ENCODE results near the gene ZNF587B.
"Not testable (repeated sequence)": the region's sequence is repeated elsewhere in the genome, so short reads cannot be mapped to it uniquely, and the experiment has no call there.

Gene ZNF587B

GRCh38 chr19:57830071-57830602 lies at the start of gene ZNF587B:
ZNF587B (plus strand) TSS chr19:57830299; CDS start chr19:57830529, 230 bp downstream.
- DNase-seq, result peak; percentile 41 to 96 (median 75)
- intact Hi-C loops (cut with DNase I), result no loop called here

- DNase-seq, result no peak
- intact Hi-C loops (cut with DNase I), result no loop called here
These were observed 43.8 kb upstream of the ZNF587B start for GRCh38 chr19:57786286-57786685.

- no peak for DNase-seq
- intact Hi-C loops (cut with DNase I), result no loop called here
These were observed 43.2 kb upstream of the ZNF587B start for GRCh38 chr19:57786906-57787305.

GRCh38 chr19:57788114-57788692 lies 41.9 kb upstream of the ZNF587B start:
- DNase-seq, result no peak
- intact Hi-C loops (cut with DNase I), result no loop called here

GRCh38 chr19:57789288-57789687 lies 40.8 kb upstream of the ZNF587B start:
- no peak for DNase-seq
- intact Hi-C loops (cut with DNase I), result no loop called here

- intact Hi-C loops (cut with DNase I); DNase-seq: not testable (repeated sequence)
These were observed 33.5 kb upstream of the ZNF587B start for GRCh38 chr19:57796580-57796979.

GRCh38 chr19:57800696-57801095 lies 29.4 kb upstream of the ZNF587B start:
- intact Hi-C loops (cut with DNase I), result no loop called here
- DNase-seq, result no peak

- DNase-seq, result no peak
- intact Hi-C loops (cut with DNase I), result no loop called here
These were observed 27.8 kb upstream of the ZNF587B start for GRCh38 chr19:57802269-57802668.

- DNase-seq, result no peak
- intact Hi-C loops (cut with DNase I), result no loop called here
These were observed 26.9 kb upstream of the ZNF587B start for GRCh38 chr19:57803265-57803593.

- peak in 3 of 10 donors; percentile 9 to 83 (median 79) for DNase-seq
- intact Hi-C loops (cut with DNase I), result no loop called here
These were observed 26.3 kb upstream of the ZNF587B start for GRCh38 chr19:57803594-57804325.

GRCh38 chr19:57807541-57807940 lies 22.6 kb upstream of the ZNF587B start:
- no peak for DNase-seq
- intact Hi-C loops (cut with DNase I), result no loop called here

GRCh38 chr19:57810410-57811295 lies 19.4 kb upstream of the ZNF587B start:
- DNase-seq, result not testable (repeated sequence)
- intact Hi-C loops (cut with DNase I), result loop anchor here (10.0 kb wide), 1 partner anchor 344 kb away; the partner anchor contains the start of gene ZNF329

GRCh38 chr19:57812226-57812625 lies 17.9 kb upstream of the ZNF587B start:
- DNase-seq, result no peak
- intact Hi-C loops (cut with DNase I), result loop anchor here (10.0 kb wide), 1 partner anchor 343 kb away; the partner anchor contains the start of gene ZNF329

- intact Hi-C loops (cut with DNase I), result loop anchor here (10.0 kb wide), 1 partner anchor 342 kb away; the partner anchor contains the start of gene ZNF329
- DNase-seq, result peak in 1 of 10 donors; percentile 34
These were observed 16.9 kb upstream of the ZNF587B start for GRCh38 chr19:57812975-57813820.

GRCh38 chr19:57813919-57814504 lies 16.1 kb upstream of the ZNF587B start:
- intact Hi-C loops (cut with DNase I), result loop anchor here (10.0 kb wide), 1 partner anchor 341 kb away; the partner anchor contains the start of gene ZNF329
- no peak for DNase-seq

GRCh38 chr19:57814505-57815246 lies 15.4 kb upstream of the ZNF587B start, which contains the start of gene ZNF552:
ZNF552 (minus strand) TSS chr19:57814913; CDS start chr19:57814743, 170 bp downstream.
- peak; percentile 74 to 98 (median 86) for DNase-seq
- intact Hi-C loops (cut with DNase I), result loop anchor here (10.0 kb wide), 1 partner anchor 340 kb away; the partner anchor contains the start of gene ZNF329

GRCh38 chr19:57815247-57816075 lies 14.6 kb upstream of the ZNF587B start:
- peak in 1 of 10 donors; percentile 74 for DNase-seq
- intact Hi-C loops (cut with DNase I), result loop anchor here (10.0 kb wide), 1 partner anchor 339 kb away; the partner anchor contains the start of gene ZNF329

Measured in posterior cingulate gyrus (tissue), 11 donors.